ENCODE data around the gene SSBP2.

DNA sequence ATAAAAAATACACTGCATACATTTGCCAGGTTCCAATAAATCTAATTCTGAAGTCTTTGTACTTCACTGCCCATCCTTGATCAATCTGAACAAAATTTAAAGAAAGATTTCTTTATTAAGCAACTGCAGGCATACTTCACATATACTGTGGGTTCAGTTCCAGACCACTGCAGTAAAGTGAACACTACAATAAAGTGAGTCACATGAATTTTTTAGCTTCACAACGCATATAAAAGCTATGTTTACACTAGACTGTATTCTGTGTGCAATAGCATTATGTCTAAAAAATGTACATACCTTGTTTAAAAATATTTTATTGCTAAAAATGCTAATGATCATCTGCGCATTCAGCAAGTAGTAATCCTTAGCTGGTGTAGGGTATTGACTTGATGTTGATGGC is 52.1 kb downstream of the SSBP2 start:
- TF ChIP-seq, protein P1, sequence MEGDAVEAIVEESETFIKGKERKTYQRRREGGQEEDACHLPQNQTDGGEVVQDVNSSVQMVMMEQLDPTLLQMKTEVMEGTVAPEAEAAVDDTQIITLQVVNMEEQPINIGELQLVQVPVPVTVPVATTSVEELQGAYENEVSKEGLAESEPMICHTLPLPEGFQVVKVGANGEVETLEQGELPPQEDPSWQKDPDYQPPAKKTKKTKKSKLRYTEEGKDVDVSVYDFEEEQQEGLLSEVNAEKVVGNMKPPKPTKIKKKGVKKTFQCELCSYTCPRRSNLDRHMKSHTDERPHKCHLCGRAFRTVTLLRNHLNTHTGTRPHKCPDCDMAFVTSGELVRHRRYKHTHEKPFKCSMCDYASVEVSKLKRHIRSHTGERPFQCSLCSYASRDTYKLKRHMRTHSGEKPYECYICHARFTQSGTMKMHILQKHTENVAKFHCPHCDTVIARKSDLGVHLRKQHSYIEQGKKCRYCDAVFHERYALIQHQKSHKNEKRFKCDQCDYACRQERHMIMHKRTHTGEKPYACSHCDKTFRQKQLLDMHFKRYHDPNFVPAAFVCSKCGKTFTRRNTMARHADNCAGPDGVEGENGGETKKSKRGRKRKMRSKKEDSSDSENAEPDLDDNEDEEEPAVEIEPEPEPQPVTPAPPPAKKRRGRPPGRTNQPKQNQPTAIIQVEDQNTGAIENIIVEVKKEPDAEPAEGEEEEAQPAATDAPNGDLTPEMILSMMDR (IDR thresholded peaks at IDR 0.05; ENCODE audit: extremely low read depth in 1 of 2, insufficient read depth in 1 of 2, low read depth in 1 of 2, low read length in 2 of 2) = no peak
- no peak for TF ChIP-seq POLR2AphosphoS5 (IDR thresholded peaks at IDR 0.05; ENCODE audit: insufficient read depth, low read depth, low read length)
- TF ChIP-seq EZH2 (IDR thresholded peaks at IDR 0.05; ENCODE audit: borderline replicate concordance, low read depth, low read length, severe bottlenecking) = no peak
- TF ChIP-seq POLR2A (IDR thresholded peaks at IDR 0.05; ENCODE audit: low read depth, low read length) = no peak
- TF ChIP-seq, protein P2, sequence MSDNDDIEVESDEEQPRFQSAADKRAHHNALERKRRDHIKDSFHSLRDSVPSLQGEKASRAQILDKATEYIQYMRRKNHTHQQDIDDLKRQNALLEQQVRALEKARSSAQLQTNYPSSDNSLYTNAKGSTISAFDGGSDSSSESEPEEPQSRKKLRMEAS (IDR thresholded peaks at IDR 0.05; ENCODE audit: insufficient read depth, insufficient read length) = no peak
- no peak for TF ChIP-seq FOS (IDR thresholded peaks at IDR 0.05; ENCODE audit: borderline replicate concordance, insufficient read depth, low read length)
